GM12878 (cell line): ENCODE results near the gene SDR9C7.

ENCODE experiments used
- GABPA ChIP-seq: IDR thresholded peaks from 2 replicates; pipeline ENCODE4 v1.6.1; 2014; ENCODE audit warnings: antibody characterized with exemption, low read depth, mild to moderate bottlenecking, inconsistent platforms
- POLR2A ChIP-seq: IDR thresholded peaks from 2 replicates; pipeline ENCODE4 v1.6.1; 2011; ENCODE audit warnings: low read depth, mild to moderate bottlenecking, low read length

DNA sequence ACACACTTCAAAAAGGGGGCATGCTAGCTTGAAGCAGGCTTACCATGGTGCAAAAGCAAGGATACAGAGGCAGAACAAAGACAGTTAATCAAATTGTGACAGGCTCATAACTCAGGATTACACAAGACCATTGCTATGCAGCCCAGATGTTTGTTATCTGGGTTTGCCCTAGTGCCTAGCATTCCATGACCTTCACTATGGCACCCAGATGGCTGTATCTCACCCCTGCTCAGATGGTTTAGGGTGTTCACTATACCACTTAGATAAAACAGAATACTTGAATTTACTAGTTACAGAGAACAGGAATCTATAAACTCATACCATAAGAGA lies 56.2 kb downstream of the SDR9C7 start:
- no peak for TF ChIP-seq GABPA
- no peak for TF ChIP-seq POLR2A
